NT2/D1 (cell line): ENCODE results near the gene AMZ2.
"Not testable (repeated sequence)": the region's sequence is repeated elsewhere in the genome, so short reads cannot be mapped to it uniquely, and the experiment has no call there.

Experiments used
- DNase-seq: peaks from one replicate; pipeline ENCODE4 v3.0.0-alpha.2; 2011; ENCODE audit warnings: low read depth, low spot score
- H3K27me3 ChIP-seq: 2 replicates; pipeline ENCODE4 v1.6.0; 2011; ENCODE audit warnings: mild to moderate bottlenecking; ENCODE audit not compliant: insufficient read length, insufficient read depth
- H3K36me3 ChIP-seq: 2 replicates; pipeline ENCODE4 v1.6.1; 2011; ENCODE audit warnings: mild to moderate bottlenecking, low read length, mixed read lengths; ENCODE audit not compliant: insufficient read depth, insufficient read length
- H3K4me1 ChIP-seq: 2 replicates; pipeline ENCODE4 v1.5.1; 2011; ENCODE audit not compliant: insufficient read depth, insufficient read length
- H3K4me3 ChIP-seq: 2 replicates; pipeline ENCODE4 v1.5.1; 2011; ENCODE audit warnings: low read depth; ENCODE audit not compliant: insufficient read length
- H3K9ac ChIP-seq: 2 replicates; pipeline ENCODE4 v1.6.0; 2011; ENCODE audit warnings: low read depth; ENCODE audit not compliant: insufficient read length
- H3K9me3 ChIP-seq: 2 replicates; pipeline ENCODE4 v1.5.1; 2011; ENCODE audit warnings: mild to moderate bottlenecking, low read length; ENCODE audit not compliant: insufficient read depth
- SUZ12 ChIP-seq: IDR thresholded peaks from 2 replicates; pipeline ENCODE4 v1.6.1; 2011; ENCODE audit not compliant: insufficient read length, insufficient read depth; ENCODE audit errors: extremely low read depth
- YY1 ChIP-seq: IDR thresholded peaks from 2 replicates; pipeline ENCODE4 v1.6.1; 2011; ENCODE audit not compliant: insufficient read length, insufficient read depth
- ZNF274 ChIP-seq: IDR thresholded peaks from 2 replicates; pipeline ENCODE4 v1.6.1; 2011; ENCODE audit warnings: mild to moderate bottlenecking, low read depth, low read length

The AMZ2 gene

DNA sequence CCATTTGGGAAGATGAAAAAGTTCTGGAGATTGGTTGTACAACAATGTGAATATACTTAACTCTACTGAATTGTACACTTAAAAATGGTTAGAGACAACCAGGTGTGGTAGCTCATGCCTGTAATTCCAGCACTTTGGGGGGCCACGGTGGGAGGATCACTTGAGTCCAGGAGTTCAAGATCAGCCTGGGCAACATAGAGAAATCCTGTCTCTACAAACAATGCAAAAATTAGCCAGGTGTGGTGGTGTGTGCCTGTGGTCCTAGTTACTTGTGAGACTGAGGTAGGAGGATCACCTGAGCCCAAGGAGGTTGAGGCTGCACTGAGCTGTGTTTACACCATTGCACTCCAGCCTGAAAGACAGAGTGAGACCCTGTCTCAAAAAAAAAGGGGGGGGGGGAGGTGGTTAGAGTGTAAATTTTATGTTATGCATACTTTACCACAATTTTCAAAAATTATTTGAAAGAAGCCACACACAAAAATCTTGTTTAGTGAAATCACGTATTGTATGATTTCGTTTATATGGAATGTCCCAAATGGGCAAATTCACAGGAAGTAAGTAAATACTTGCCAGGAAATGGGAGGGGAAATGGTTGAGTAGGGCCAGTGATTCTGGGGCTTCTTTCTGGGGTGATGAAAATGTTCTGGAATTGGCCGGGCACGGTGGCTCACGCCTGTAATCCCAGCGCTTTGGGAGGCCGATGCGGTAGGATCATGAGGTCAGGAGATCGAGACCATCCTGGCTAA is 37.1 kb upstream of the AMZ2 start:
- no peaks in the 10 kb centered on the region for H3K27me3 ChIP-seq
- DNase-seq: no peak
- H3K4me1 ChIP-seq: no peaks in the 10 kb centered on the region
- no peak for TF ChIP-seq ZNF274
- TF ChIP-seq YY1: no peak
- no peak for TF ChIP-seq SUZ12
- H3K36me3 ChIP-seq: no peaks in the 10 kb centered on the region
- H3K9me3 ChIP-seq: peaks cover 8% of the 10 kb centered on the region; the same call in 1 of the 2 replicates
- H3K4me3 ChIP-seq: no peak overlapping the region
- no peak overlapping the region for H3K9ac ChIP-seq

DNA sequence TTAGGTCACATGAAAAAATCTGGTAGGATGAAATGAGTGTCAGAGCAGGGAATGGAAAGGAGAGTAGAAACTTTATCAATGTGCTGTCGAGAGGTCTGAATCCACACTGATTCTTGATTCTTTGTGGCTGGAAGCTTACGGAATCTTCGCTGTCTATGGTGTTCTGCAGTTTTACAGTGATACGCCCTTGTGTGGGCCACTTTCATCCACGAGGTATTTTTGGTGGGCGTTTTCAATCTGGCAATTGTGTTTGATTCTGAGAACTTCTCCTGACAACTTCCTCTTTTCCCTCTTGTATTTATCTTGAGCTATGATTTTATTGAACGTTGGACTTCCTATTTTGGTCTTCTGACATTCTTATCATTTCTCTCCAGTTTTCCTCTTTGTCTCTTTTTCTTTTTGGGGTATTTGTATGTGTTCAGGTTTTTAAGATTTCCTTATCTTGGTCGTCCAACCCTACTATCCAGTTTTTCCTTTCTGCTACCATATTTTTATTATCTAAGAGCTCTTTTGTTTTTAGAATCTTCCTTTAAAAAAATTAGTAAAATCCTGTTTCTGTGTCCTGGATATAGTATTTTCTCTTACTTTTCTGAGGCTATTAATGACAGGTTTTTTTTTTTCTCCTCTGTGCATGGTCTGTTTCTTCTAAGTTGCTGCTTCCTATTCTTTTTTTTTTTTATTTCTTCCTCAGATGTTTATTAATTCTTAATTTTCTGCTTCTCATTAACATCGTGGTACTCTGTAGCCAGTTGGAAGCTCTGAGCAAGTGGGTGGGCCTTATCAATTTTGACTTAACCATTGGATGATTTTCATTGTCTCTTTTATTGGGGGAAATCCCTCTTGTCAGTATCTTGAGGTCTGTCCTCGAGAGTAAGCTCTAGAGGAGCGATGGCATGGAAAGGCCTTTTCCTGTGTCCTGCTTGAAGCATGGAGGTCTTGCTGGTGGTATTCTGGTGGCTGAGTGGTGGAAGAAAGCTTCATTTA is 34.1 kb upstream of the AMZ2 start:
- H3K9me3 ChIP-seq, H3K4me3 ChIP-seq, H3K9ac ChIP-seq, H3K27me3 ChIP-seq, H3K4me1 ChIP-seq, DNase-seq, H3K36me3 ChIP-seq: not testable (repeated sequence)

DNA sequence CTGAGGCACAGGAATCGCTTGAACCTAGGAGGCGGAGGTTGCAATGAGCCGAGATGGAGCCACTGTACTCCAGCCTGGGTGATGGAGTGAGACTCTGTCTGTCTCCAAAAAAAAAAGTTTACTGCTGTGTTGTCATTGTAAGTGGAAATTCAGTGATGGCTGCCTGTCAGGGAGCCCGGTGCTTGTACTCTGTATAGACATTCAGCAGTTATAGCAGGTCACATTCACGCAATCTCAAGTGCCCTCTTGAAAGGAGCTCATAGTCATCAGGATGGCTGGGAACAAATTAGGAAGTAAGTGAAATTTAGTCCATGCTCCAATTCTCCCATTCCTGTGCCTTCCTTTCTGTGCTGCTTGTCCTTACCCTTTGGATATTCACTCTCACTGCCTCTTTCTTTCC is 32.4 kb upstream of the AMZ2 start:
- not testable (repeated sequence) for H3K9ac ChIP-seq, H3K9me3 ChIP-seq, H3K36me3 ChIP-seq, H3K4me1 ChIP-seq, DNase-seq, H3K4me3 ChIP-seq, H3K27me3 ChIP-seq

DNA sequence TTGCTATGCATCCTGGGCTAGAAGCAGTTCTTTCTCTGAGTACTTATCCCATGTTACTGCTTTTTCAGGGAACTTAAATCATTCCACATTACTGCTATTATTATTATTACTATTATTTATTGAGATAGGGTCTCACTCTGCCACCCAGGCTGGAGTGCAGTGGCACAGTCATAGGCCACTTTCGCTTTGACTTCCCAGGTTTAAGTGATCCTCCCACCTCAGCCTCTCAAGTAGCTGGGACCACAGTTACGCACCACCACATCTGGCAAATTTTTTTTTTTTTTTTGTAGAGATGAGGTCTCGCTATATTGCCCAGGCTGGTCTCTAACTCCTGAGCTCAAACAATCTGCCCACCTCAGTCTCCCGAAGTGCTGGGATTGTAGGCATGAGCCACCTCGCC is 28.4 kb upstream of the AMZ2 start:
- H3K9ac ChIP-seq, H3K4me1 ChIP-seq, H3K27me3 ChIP-seq, H3K4me3 ChIP-seq, H3K36me3 ChIP-seq, DNase-seq, H3K9me3 ChIP-seq: not testable (repeated sequence)

DNA sequence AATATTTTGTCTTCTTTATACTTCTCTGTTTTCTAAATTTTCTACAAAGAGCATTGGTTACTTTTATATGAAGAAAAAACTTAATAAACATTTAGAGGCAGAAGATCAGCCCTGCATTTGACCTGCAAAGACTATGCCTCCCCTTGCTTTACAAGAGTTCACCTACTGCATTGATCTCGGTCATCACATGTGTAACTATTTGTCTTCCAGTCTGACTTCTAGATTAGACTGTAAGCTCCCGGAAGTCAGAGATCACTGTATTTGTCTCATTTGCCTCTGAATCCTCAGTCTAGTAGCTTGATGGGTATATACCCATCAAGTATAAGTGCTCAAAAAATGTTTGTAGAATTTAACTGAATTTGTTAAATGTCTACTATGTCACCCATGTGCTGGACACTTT is 27.7 kb upstream of the AMZ2 start:
- not testable (repeated sequence) for H3K4me1 ChIP-seq, H3K27me3 ChIP-seq, H3K36me3 ChIP-seq, DNase-seq, H3K4me3 ChIP-seq, H3K9ac ChIP-seq, H3K9me3 ChIP-seq

DNA sequence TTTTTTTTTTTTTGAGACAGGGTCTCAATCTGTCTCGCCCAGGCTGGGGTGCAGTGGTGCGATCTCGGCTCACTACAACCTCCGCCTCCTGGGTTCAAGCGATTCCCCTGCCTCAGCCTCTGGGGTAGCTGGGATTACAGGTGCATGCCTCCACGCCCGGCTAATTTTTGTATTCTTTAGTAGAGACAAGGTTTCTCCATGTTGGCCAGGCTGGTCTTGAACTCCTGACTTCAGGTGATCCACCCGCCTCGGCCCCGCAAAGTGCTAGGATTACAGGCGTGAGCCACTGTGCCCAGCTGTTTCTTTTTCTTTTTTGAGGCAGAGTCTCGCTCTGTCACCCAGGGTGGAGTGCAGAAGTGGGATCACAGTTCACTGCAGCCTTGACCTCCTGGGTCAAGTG is 27.1 kb upstream of the AMZ2 start:
- H3K4me1 ChIP-seq, H3K4me3 ChIP-seq, H3K9ac ChIP-seq: not testable (repeated sequence)

DNA sequence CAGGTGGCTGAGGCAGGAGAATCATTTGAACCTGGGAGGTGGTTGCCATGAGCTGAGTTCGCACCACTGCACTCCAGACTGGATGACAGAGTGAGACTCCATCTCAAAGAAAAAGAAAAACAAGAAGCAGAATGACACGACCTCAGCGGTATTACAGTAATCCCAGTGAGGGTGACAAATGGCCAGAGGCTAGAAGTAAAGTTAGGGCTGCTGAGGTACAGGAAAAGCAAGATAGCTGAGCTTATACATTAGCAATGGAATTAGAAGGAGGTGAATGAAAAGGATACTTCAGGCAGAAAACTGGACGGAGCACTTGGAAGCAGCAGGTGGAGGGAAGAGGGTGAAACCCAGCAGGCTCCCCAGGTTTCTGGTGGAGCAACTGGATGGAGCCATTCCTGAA is 26.1 kb upstream of the AMZ2 start:
- Histone ChIP-seq H3K4me1 (peaks cover 3% of the 10 kb centered on the region), H3K4me3 (no peak overlapping the region), H3K36me3 (no peaks in the 10 kb centered on the region), H3K9me3 (no peaks in the 10 kb centered on the region), H3K27me3 (no peaks in the 10 kb centered on the region), H3K9ac (no peak overlapping the region)
- DNase-seq: no peak
- TF ChIP-seq ZNF274: no peak
- TF ChIP-seq SUZ12: no peak
- no peak for TF ChIP-seq YY1

More for the DNA sequence above, 27.1 kb upstream of the AMZ2 start:
- not testable (repeated sequence) for H3K36me3 ChIP-seq, H3K27me3 ChIP-seq, H3K9me3 ChIP-seq, DNase-seq

DNA sequence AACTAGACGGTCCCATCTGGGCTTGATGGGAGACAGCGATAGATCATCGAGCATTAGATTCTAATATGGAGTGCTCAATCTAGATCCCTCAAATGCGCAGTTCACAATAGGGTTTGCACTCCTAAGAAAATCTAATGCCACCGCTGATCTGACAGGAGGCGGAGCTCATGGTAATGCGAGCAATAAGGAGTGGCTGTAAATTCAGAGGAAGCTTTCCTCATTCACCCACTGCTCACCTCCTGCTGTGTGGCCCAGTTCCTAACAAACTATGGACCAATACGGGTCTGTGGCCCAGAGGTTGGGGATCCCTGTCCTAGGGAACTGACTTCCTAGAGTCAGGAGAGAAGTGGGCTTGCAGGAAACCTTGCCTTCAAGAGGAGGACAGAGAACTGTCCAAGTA is 25.2 kb upstream of the AMZ2 start:
- no peak for DNase-seq
- Histone ChIP-seq H3K4me3 (no peak overlapping the region), H3K27me3 (no peaks in the 10 kb centered on the region), H3K4me1 (peaks cover 3% of the 10 kb centered on the region), H3K9ac (no peak overlapping the region), H3K36me3 (no peaks in the 10 kb centered on the region), H3K9me3 (no peaks in the 10 kb centered on the region)
- no peak for TF ChIP-seq YY1
- no peak for TF ChIP-seq SUZ12
- no peak for TF ChIP-seq ZNF274

DNA sequence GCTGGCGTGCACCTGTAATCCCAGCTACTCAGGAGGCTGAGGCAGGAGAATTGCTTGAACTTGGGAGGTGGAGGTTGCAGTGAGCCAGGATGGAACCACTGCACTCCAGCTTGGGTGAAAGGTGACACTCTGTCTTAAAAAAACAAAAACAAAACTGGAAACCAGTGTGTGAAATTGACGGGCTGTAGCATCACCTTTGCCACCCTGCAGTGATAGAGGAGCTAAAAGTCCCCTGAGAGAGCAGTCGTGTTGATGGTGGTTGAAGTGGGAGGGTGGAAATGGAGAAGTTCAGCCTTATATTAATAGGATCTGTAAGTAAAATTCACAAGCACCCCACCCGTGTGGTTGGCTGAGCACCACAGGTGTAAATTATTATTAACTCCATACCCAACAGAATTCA is 22.8 kb upstream of the AMZ2 start:
- H3K4me1 ChIP-seq, H3K9me3 ChIP-seq, DNase-seq, H3K4me3 ChIP-seq, H3K27me3 ChIP-seq, H3K36me3 ChIP-seq, H3K9ac ChIP-seq: not testable (repeated sequence)

DNA sequence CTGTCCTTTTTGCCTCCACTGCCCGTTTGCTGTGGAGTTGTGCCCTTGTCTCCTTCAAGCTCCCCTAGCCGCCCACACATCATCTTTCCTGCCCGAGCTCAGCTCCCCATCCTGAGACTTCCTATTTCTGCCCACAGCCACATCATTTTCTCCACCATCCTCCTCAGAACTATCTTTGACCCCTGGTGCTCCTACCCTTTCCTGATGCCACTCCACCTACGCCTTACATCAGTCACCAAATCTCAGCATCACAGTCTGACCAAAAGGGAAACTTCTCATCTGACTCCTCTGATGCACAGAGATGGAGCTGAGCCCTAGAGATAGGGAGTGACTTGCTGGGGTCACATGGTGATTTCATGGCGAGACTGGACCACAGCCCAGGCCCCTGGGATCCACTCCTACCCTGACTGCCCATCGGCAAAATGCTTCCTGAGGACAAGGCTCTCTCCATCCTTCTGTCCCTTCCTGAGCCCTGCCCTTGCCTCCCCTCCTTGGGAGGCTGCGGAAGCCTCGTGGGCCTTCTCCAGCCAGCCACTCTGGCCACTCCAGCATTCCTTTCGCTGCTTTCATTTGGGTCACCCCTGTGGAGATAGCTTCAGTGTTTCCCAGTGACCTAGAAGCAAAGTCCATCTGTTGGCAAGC is 19.7 kb upstream of the AMZ2 start:
- DNase-seq, H3K9me3 ChIP-seq, H3K4me3 ChIP-seq, H3K36me3 ChIP-seq, H3K9ac ChIP-seq, H3K27me3 ChIP-seq, H3K4me1 ChIP-seq: not testable (repeated sequence)
